HG03108 (cell line): ENCODE data around the gene PSMC5.

ENCODE experiments used
- ATAC-seq: cut with Tn5 transposase; IDR thresholded peaks from one replicate; pipeline ENCODE4 v1.9.1; 2021; ENCODE audit warnings: moderate library complexity; ENCODE audit not compliant: unreplicated experiment

Gene PSMC5

DNA sequence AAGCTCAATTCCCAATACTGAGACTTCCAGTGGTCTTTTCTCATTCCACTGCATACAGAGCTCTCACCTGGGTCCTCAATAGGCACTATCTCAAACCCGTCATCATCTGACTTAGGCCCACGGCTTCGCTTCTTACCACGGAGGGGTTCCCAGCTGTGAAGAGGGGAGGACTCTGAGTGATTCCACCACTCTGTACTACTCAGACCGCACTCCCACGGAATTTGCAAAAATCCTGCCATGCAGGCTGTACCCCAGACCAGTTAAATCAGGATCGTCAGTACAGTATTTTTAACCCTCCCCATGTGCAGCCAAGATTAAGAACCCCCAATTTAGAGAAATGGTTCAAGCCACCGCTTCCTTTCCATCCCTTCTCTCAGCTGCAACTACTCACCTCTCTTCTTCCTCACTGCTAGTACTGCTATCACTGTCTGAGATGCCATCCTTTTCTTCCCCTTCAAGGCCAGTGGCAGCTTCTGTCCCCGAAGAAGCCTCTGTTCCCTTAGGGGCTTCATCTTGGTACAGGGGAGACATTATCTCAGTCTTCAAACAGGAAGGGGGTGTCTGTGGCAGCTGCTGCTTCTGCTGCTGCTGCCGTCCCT is 6.2 kb upstream of the PSMC5 start:
- ATAC-seq: no peak

GRCh38 chr17:63821804-63822203 is 5.4 kb upstream of the PSMC5 start:
- ATAC-seq: no peak

- ATAC-seq: no peak
These were observed 4.7 kb upstream of the PSMC5 start for GRCh38 chr17:63822537-63822936.

GRCh38 chr17:63823659-63824331 is 3.4 kb upstream of the PSMC5 start:
- ATAC-seq: no peak

DNA sequence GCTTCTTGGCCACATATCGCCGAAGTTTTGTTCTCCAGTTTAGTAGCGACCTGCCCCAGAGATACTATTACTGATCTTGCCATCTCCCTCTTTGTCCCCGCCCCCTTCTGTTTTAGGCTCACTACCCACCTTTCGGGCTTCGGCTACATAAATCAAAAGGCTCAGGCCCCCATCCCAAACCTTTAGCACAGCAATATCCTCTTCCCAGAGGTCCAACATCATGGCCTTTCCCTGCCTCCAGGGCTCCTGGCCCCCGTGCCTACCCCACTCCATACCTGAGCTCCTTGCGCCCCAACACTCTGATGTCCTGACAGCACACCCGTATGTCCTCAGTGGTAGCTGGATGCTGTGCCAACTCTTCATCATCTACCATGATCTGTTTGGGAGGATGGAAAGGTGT is 2.9 kb upstream of the PSMC5 start:
- no peak for ATAC-seq

DNA sequence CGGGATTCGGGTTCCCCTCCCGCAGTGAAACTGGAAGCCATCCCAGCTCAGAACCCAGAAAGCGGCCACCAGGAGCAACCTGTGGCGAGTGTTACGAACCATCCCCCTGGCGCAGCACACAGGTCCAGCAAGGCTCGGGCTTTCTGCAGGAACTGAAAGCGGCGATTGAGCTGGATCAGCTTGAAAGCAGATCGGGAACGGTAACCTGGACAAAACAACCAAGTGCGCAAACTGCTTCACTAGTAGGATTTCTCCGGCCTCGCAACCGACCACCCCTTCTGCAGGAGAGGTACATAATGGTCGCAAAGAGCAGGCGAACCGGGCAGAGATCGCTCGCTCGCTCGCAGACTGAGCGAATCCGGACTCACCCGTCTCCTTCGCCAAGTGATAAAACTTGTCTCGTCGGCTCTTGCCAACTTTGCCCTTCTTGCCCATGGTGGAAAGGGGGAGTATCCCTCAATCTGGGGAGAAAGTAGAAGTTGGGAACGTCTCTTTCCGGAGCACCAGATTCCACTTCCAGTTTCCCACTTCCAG is 696 bp upstream of the PSMC5 start:
- no peak for ATAC-seq

- ATAC-seq: no peak
These were observed 580 bp downstream of the PSMC5 start for GRCh38 chr17:63827801-63828221.

DNA sequence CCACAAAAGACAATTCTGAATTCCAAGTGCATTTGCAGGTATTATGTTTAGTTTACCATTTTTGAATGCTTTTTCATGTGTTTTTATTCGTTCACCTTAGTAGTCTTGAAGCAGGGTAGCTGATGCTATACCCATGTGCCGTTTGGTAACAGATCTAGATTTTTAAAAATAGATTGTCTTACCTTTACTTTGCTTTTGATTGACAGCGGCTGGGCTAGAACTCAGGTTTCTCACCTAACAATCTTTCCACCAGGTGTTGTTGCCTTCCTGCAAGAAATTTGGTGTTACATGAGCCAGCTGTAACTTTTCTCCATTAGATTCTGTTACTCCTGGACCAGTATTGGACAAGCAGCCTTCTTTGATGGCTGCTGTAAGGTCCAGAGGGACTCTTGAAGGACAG is 1.7 kb downstream of the PSMC5 start:
- no peak for ATAC-seq

DNA sequence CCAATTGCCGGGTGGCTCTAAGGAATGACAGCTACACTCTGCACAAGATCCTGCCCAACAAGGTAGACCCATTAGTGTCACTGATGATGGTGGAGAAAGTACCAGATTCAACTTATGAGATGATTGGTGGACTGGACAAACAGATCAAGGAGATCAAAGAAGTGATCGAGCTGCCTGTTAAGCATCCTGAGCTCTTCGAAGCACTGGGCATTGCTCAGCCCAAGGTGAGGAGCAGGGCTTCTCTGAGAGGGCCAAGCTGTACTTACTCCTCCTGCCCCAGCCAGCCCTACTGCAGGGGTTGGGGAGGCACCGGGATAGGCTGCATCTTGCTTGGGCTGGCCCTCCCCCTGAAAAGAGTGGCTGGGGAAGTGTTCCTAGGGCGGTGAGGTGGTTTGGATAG is 3.0 kb downstream of the PSMC5 start:
- ATAC-seq: no peak

DNA sequence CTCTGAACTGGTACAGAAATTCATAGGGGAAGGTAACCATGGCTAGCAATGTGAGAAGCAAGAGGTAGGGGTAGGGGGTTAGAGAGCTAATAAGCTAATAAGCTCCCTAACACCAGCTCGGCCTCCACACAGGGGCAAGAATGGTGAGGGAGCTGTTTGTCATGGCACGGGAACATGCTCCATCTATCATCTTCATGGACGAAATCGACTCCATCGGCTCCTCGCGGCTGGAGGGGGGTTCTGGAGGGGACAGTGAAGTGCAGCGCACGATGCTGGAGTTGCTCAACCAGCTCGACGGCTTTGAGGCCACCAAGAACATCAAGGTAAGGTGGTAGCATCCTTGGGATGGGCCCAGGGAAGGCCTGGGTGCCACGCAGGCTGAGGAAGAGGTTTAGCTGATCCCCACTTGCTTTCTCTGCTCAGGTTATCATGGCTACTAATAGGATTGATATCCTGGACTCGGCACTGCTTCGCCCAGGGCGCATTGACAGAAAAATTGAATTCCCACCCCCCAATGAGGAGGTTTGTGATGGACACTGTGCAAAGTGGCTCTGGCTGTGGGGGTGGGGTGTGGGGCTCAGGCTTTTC is 3.8 kb downstream of the PSMC5 start:
- no peak for ATAC-seq

DNA sequence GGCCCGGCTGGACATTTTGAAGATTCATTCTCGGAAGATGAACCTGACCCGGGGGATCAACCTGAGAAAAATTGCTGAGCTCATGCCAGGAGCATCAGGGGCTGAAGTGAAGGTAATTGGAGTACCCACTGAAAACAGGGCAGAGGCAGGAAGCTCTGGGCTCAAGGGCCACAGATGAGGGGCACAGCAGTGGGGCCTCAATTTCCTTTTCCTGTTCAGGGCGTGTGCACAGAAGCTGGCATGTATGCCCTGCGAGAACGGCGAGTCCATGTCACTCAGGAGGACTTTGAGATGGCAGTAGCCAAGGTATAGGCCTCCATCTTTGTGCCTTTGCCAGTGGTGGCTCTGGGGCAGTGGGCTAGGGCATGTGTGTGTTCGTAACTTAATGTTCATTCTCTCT is 4.3 kb downstream of the PSMC5 start:
- ATAC-seq: no peak

GRCh38 chr17:63832014-63832413 is 4.8 kb downstream of the PSMC5 start:
- ATAC-seq: no peak

- ATAC-seq: no peak
These were observed 5.2 kb downstream of the PSMC5 start for GRCh38 chr17:63832455-63832854.

GRCh38 chr17:63833026-63833740 is 6.0 kb downstream of the PSMC5 start:
- ATAC-seq: no peak

DNA sequence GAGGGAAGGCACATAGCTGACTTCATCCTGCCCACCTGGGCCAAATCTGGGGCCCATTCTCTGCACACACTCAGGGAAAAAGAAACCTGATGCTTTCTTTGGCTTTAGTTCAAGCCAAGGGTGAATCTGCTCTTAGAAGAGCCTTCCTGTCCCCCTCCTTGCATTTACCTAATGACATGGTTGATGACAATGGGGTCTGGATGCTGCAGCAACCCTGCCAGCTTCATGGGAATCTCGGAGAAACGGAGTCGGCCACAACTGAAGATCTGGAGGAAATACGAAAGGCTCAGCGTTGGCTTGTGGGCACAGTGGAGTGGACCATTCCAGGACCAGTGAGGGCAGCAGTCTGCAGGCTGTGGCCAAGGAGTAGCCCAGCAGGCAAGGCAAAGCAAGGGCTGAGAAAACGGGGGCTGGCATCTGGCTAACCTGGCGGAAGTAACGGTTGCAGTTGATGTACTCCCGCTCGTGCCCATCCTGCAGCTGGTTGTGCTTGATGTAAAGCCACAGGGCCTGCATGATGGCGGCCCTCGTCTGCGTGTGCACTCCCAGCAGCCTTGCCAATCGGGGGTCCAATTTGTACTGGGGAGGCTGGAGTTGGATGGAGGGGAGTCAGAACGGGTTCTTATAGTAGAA is 6.6 kb downstream of the PSMC5 start:
- no peak for ATAC-seq

DNA sequence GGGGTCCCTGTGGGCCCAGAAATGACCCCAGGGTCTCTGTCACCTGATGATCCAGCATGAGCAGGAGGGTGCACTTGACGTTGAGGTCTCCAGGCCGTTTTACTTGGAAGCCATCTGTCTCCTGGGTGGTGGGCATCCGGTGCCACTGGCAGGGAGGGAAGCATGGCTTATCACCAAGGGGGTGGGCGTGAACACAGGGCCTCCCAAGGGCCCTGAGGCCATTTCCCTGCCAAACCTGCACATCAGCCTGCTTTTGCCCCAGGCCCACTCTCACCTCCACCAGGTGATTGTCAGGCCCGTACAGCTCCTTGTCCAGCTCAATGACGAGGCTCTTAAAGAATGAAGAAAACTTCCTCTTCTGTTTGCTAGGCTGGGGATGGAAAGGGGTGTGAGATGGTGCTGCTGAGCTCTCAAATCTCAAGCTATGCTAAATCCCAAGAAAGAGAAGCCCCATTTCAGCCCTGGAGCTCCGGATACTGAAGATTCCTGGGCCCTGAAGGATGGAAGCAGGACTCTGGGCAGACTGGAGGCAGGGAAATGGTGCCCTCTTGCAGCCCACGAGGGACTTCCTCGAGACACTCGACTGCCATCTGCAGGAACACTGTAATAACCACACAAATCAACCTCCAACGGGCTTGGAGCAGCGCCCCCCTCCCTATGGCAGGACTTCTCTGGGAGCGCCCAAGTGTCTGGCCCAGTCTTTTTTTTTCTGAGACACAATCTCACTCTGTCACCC is 7.4 kb downstream of the PSMC5 start:
- peak; percentile 43 for ATAC-seq

GRCh38 chr17:63835167-63835720 is 8.0 kb downstream of the PSMC5 start:
- ATAC-seq: no peak

GRCh38 chr17:63836811-63837210 is 9.6 kb downstream of the PSMC5 start:
- ATAC-seq: no peak

- no peak for ATAC-seq
These were observed 10.2 kb downstream of the PSMC5 start for GRCh38 chr17:63837480-63837879.

DNA sequence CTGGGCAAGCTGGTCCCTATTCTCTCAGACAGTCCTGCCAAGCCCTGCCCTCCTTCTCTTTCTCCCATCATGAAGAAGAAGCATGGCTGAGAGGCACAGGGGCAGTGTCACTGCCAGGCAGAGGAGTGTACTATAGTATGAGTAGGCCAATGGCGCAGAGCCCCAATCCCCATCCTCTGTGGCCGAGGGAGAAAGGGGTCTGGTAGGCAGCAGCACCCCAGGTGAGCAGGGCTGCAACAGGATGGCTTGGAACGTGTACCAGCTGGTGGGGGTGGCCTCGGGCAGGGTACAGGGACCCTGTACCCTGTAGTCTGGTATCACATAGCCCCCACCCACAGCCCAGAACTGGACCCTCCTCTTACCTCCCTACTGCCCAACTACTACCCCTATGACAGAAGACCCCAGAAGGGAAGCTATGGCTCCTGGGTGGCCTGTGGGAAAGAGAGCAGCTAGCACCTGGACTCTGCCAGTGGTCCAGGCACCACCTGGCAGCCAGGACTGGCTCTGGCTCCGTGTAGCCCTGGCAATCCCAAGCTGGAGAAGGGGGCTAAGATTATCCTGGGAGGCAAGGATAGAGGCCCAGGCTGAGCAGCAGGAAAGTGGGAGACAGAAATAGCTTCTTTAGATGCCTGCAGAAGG is 10.8 kb downstream of the PSMC5 start:
- no peak for ATAC-seq
